ENCODE measurements around the gene ANAPC10.

Gene ANAPC10

DNA sequence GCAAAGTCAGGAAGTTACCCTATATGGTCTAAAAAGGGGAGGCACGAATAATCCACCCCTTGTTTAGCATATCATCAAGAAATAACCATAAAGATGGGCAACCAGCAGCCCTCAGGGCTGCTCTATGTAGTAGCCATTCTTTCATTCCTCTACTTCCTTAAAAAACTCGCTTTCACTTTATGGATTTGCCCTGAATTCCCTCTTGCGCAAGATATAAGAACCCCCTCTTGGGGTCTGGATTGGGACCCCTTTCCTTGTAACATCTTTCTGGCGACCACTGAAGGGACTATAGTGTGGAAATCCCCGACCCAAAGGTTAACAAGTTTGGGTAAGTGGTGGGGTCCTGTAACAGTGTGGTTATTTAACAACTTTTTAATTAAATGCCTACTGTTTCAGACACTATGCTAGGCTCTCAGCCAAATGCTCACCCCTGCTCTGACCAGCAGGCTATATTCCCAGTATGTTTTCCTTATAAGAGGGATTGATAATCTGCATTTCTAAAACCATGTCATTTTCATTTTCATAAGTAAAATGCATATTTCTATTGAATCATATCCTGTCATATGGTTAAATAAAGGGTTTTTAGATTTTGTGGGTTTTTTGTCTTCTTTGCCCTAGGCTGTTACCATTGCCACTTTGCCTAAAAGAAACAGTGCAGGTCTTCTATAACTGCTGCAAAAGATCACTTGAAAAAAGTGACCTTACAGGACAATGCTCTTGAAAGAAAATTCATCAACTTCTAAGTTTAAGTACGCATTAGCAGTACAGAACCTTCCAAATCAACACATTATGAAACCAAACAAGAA is 41.5 kb downstream of the ANAPC10 start:
- H3K4me3 ChIP-seq (ENCODE audit: low read depth, low read length), result no peak overlapping the region
- no peak for DNase-seq (ENCODE audit: low read depth)
- TF ChIP-seq, protein P1, sequence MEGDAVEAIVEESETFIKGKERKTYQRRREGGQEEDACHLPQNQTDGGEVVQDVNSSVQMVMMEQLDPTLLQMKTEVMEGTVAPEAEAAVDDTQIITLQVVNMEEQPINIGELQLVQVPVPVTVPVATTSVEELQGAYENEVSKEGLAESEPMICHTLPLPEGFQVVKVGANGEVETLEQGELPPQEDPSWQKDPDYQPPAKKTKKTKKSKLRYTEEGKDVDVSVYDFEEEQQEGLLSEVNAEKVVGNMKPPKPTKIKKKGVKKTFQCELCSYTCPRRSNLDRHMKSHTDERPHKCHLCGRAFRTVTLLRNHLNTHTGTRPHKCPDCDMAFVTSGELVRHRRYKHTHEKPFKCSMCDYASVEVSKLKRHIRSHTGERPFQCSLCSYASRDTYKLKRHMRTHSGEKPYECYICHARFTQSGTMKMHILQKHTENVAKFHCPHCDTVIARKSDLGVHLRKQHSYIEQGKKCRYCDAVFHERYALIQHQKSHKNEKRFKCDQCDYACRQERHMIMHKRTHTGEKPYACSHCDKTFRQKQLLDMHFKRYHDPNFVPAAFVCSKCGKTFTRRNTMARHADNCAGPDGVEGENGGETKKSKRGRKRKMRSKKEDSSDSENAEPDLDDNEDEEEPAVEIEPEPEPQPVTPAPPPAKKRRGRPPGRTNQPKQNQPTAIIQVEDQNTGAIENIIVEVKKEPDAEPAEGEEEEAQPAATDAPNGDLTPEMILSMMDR (conservative IDR thresholded peaks at IDR 0.05; ENCODE audit: low read depth, low read length), result no peak

- H3K4me3 ChIP-seq (ENCODE audit: low read depth, low read length), result no peak overlapping the region
- no peak for DNase-seq (ENCODE audit: low read depth)
- TF ChIP-seq, protein P1 (conservative IDR thresholded peaks at IDR 0.05; ENCODE audit: low read depth, low read length), result no peak
These were observed 42.3 kb downstream of the ANAPC10 start for GRCh38 chr4:145055533-145056257.

GRCh38 chr4:145049241-145049640 is 48.8 kb downstream of the ANAPC10 start:
- no peak for DNase-seq (ENCODE audit: low read depth)
- no peak overlapping the region for H3K4me3 ChIP-seq (ENCODE audit: low read depth, low read length)
- TF ChIP-seq, protein P1 (conservative IDR thresholded peaks at IDR 0.05; ENCODE audit: low read depth, low read length), result no peak

- H3K4me3 ChIP-seq (ENCODE audit: low read depth, low read length), result no peak overlapping the region
- TF ChIP-seq, protein P1 (conservative IDR thresholded peaks at IDR 0.05; ENCODE audit: low read depth, low read length), result no peak
- DNase-seq (ENCODE audit: low read depth), result no peak
These were observed 49.2 kb downstream of the ANAPC10 start for GRCh38 chr4:145048817-145049216.

- no peak overlapping the region for H3K4me3 ChIP-seq (ENCODE audit: low read depth, low read length)
- TF ChIP-seq, protein P1 (conservative IDR thresholded peaks at IDR 0.05; ENCODE audit: low read depth, low read length), result no peak
- DNase-seq (ENCODE audit: low read depth), result peak; percentile 75
These were observed 50.8 kb downstream of the ANAPC10 start for GRCh38 chr4:145047151-145047550.

GRCh38 chr4:145045180-145045579 is 52.8 kb downstream of the ANAPC10 start:
- TF ChIP-seq, protein P1 (conservative IDR thresholded peaks at IDR 0.05; ENCODE audit: low read depth, low read length), result no peak
- no peak for DNase-seq (ENCODE audit: low read depth)
- no peak overlapping the region for H3K4me3 ChIP-seq (ENCODE audit: low read depth, low read length)
